SK-N-SH (cell line): ENCODE measurements around the gene WWOX.

Source experiments
- EP300 ChIP-seq, 2 experiments: IDR thresholded peaks; 2 replicates each; pipeline versions ENCODE4 v1.4.0 to v1.6.1; 2012; ENCODE audit warnings: borderline replicate concordance in 1 of 2, low read depth in 1 of 2, low read length in 1 of 2
- FOSL2 ChIP-seq: IDR thresholded peaks from 2 replicates; pipeline ENCODE4 v1.4.0; 2012; ENCODE audit warnings: low read depth, mild to moderate bottlenecking, moderate library complexity, borderline replicate concordance
- FOXJ3 ChIP-seq: sonication (generic); formaldehyde crosslinking; IDR thresholded peaks from 2 replicates; pipeline ENCODE4 v1.5.1; 2020; ENCODE audit warnings: mild to moderate bottlenecking, missing genetic modification reagents
- NFIC ChIP-seq: IDR thresholded peaks from 2 replicates; pipeline ENCODE4 v1.4.0; 2012; ENCODE audit warnings: borderline replicate concordance
- NRF1 ChIP-seq: IDR thresholded peaks from 2 replicates; pipeline ENCODE4 v1.6.1; 2012; ENCODE audit warnings: low read depth, mild to moderate bottlenecking, low read length
- POLR2AphosphoS5 ChIP-seq: IDR thresholded peaks from 2 replicates; pipeline ENCODE4 v1.6.1; 2012; ENCODE audit warnings: low read depth, low read length
- TF ChIP-seq, protein P1 (sequence below): IDR thresholded peaks from 2 replicates; pipeline ENCODE4 v1.4.0; 2012; ENCODE audit warnings: low read depth
- TF ChIP-seq, protein P2 (sequence below): fragments of 200-600 bp; sonication (generic); IDR thresholded peaks from 2 replicates; pipeline ENCODE4 v1.6.1; 2017; ENCODE audit warnings: antibody characterized with exemption, mild to moderate bottlenecking, moderate library complexity
- TF ChIP-seq, protein P3 (sequence below): IDR thresholded peaks from 2 replicates; pipeline ENCODE4 v1.6.1; 2012; ENCODE audit warnings: mild to moderate bottlenecking, low read depth, low read length, moderate library complexity
- TF ChIP-seq, protein P4 (sequence below): fragments of 150-350 bp; IDR thresholded peaks from 2 replicates; pipeline ENCODE4 v1.6.1; 2017; ENCODE audit warnings: antibody characterized with exemption, low read length, low read depth, borderline replicate concordance
- TF ChIP-seq, protein P5 (sequence below): fragments of 150-350 bp; IDR thresholded peaks from 2 replicates; pipeline ENCODE4 v1.6.1; 2016; ENCODE audit warnings: mild to moderate bottlenecking, low read depth, low read length

DNA sequence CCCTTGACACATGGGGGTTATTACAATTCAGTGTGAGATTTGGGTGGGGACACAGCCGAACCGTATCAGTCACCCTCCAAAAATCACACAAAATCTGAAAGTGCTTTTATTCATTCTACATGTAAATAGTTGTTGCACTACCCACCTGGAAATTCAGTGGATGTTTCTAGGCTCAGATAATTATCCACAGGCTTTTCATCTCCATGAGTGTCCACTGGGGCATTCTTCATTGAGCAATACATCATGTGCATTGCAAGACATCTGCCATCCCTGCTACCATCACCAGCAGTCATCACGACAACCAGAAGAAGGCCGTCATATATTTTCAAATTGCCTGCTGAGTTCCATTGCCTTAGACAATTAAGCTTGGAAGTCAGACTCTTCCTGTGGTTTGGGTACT lies 330.8 kb downstream of the WWOX start:
- TF ChIP-seq, protein P1, sequence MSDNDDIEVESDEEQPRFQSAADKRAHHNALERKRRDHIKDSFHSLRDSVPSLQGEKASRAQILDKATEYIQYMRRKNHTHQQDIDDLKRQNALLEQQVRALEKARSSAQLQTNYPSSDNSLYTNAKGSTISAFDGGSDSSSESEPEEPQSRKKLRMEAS, result no peak
- TF ChIP-seq, protein P2, sequence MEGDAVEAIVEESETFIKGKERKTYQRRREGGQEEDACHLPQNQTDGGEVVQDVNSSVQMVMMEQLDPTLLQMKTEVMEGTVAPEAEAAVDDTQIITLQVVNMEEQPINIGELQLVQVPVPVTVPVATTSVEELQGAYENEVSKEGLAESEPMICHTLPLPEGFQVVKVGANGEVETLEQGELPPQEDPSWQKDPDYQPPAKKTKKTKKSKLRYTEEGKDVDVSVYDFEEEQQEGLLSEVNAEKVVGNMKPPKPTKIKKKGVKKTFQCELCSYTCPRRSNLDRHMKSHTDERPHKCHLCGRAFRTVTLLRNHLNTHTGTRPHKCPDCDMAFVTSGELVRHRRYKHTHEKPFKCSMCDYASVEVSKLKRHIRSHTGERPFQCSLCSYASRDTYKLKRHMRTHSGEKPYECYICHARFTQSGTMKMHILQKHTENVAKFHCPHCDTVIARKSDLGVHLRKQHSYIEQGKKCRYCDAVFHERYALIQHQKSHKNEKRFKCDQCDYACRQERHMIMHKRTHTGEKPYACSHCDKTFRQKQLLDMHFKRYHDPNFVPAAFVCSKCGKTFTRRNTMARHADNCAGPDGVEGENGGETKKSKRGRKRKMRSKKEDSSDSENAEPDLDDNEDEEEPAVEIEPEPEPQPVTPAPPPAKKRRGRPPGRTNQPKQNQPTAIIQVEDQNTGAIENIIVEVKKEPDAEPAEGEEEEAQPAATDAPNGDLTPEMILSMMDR, result no peak
- TF ChIP-seq NFIC, result no peak
- TF ChIP-seq, protein P3, sequence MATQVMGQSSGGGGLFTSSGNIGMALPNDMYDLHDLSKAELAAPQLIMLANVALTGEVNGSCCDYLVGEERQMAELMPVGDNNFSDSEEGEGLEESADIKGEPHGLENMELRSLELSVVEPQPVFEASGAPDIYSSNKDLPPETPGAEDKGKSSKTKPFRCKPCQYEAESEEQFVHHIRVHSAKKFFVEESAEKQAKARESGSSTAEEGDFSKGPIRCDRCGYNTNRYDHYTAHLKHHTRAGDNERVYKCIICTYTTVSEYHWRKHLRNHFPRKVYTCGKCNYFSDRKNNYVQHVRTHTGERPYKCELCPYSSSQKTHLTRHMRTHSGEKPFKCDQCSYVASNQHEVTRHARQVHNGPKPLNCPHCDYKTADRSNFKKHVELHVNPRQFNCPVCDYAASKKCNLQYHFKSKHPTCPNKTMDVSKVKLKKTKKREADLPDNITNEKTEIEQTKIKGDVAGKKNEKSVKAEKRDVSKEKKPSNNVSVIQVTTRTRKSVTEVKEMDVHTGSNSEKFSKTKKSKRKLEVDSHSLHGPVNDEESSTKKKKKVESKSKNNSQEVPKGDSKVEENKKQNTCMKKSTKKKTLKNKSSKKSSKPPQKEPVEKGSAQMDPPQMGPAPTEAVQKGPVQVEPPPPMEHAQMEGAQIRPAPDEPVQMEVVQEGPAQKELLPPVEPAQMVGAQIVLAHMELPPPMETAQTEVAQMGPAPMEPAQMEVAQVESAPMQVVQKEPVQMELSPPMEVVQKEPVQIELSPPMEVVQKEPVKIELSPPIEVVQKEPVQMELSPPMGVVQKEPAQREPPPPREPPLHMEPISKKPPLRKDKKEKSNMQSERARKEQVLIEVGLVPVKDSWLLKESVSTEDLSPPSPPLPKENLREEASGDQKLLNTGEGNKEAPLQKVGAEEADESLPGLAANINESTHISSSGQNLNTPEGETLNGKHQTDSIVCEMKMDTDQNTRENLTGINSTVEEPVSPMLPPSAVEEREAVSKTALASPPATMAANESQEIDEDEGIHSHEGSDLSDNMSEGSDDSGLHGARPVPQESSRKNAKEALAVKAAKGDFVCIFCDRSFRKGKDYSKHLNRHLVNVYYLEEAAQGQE, result no peak
- no peak for TF ChIP-seq POLR2AphosphoS5
- no peak for TF ChIP-seq NRF1
- TF ChIP-seq, protein P4, sequence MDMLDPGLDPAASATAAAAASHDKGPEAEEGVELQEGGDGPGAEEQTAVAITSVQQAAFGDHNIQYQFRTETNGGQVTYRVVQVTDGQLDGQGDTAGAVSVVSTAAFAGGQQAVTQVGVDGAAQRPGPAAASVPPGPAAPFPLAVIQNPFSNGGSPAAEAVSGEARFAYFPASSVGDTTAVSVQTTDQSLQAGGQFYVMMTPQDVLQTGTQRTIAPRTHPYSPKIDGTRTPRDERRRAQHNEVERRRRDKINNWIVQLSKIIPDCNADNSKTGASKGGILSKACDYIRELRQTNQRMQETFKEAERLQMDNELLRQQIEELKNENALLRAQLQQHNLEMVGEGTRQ, result no peak
- no peak for TF ChIP-seq FOSL2
- no peak for TF ChIP-seq FOXJ3 (CRISPR knock-in tag)
- TF ChIP-seq EP300 (IDR thresholded peaks at IDR 0.05; ENCODE audit: borderline replicate concordance in 1 of 2, low read depth in 1 of 2, low read length in 1 of 2), result no peak
- TF ChIP-seq, protein P5, sequence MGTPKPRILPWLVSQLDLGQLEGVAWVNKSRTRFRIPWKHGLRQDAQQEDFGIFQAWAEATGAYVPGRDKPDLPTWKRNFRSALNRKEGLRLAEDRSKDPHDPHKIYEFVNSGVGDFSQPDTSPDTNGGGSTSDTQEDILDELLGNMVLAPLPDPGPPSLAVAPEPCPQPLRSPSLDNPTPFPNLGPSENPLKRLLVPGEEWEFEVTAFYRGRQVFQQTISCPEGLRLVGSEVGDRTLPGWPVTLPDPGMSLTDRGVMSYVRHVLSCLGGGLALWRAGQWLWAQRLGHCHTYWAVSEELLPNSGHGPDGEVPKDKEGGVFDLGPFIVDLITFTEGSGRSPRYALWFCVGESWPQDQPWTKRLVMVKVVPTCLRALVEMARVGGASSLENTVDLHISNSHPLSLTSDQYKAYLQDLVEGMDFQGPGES, result no peak
